GM13976 (cell line): ENCODE measurements around the gene MAP3K7CL.

Experiments
- DNase-seq: peaks from one replicate; pipeline ENCODE4 v3.0.0; 2012; ENCODE audit warnings: low spot score
- CTCF ChIP-seq: IDR thresholded peaks from 2 replicates; pipeline ENCODE4 v1.5.1; 2012; ENCODE audit warnings: borderline replicate concordance, mild to moderate bottlenecking; ENCODE audit not compliant: insufficient read depth; ENCODE audit errors: extremely low read depth, missing control alignments, control extremely low read depth
- in situ Hi-C: fragments of 300-500 bp; cut with MboI; formaldehyde crosslinking; loops from one replicate; pipeline ENCODE4 v1.12.0; 2022; ENCODE audit warnings: low sequenced_read_pairs, mixed read lengths, inconsistent platforms; ENCODE audit not compliant: unreplicated experiment

Gene MAP3K7CL

GRCh38 chr21:29114765-29115500 lies 15.5 kb upstream of the MAP3K7CL start:
- in situ Hi-C loops, result no loop called here
- no peak for DNase-seq
- TF ChIP-seq CTCF, result no peak

- DNase-seq, result no peak
- in situ Hi-C loops, result no loop called here
- TF ChIP-seq CTCF, result no peak
Observed at GRCh38 chr21:29115899-29116298, 14.5 kb upstream of the MAP3K7CL start.

GRCh38 chr21:29117372-29117955 lies 13.0 kb upstream of the MAP3K7CL start:
- TF ChIP-seq CTCF, result no peak
- peak; percentile 42 for DNase-seq
- in situ Hi-C loops, result no loop called here

GRCh38 chr21:29121759-29122158 lies 8.7 kb upstream of the MAP3K7CL start:
- TF ChIP-seq CTCF, result no peak
- in situ Hi-C loops, result no loop called here
- peak; percentile 57 for DNase-seq

- no peak for DNase-seq
- in situ Hi-C loops, result no loop called here
- no peak for TF ChIP-seq CTCF
Observed at GRCh38 chr21:29124645-29125044, 5.8 kb upstream of the MAP3K7CL start.

- peak; percentile 65 for DNase-seq
- in situ Hi-C loops, result no loop called here
- no peak for TF ChIP-seq CTCF
Observed at GRCh38 chr21:29125191-29125590, 5.3 kb upstream of the MAP3K7CL start.
